ENCODE results near the gene OPTN. TPM values are rescaled to one million over a fixed set of nuclear protein-coding genes. Genes with fewer than 3 reads are reported as not detected.
"Not testable (repeated sequence)": the region's sequence is repeated elsewhere in the genome, so short reads cannot be mapped to it uniquely, and the experiment has no call there.

Gene OPTN
- total RNA-seq, 1 experiment from 2014 or later = 13.5 TPM

GRCh38 chr10:13080643-13081042, 19.3 kb upstream of the OPTN start:
- H3K36me3 ChIP-seq (ENCODE audit: insufficient read depth, low read length, poor library complexity, severe bottlenecking) = no peaks in the 10 kb centered on the region
- no peak for TF ChIP-seq EZH2 (IDR thresholded peaks at IDR 0.05; ENCODE audit: borderline replicate concordance, low read depth, low read length, poor library complexity, severe bottlenecking)
- TF ChIP-seq CTCF (conservative IDR thresholded peaks at IDR 0.05; ENCODE audit: low read depth, low read length) = no peak
- intact Hi-C loops (cut with micrococcal nuclease; ENCODE audit: unreplicated experiment) = no loop called here
- no peaks in the 10 kb centered on the region for H3K27me3 ChIP-seq (replicated peaks; ENCODE audit: insufficient read depth, low read depth, low read length, poor library complexity)
- peaks cover 33% of the 10 kb centered on the region for H3K9me3 ChIP-seq (ENCODE audit: low read depth, low read length, poor library complexity, severe bottlenecking)
- no TSS peak for BruUV-seq (replicated peaks)
- H3K27ac ChIP-seq (ENCODE audit: low read depth, low read length, poor library complexity, severe bottlenecking) = no peak overlapping the region
- POLR2A ChIA-PET (ENCODE audit: low non-redundant PET) = no interaction called here
- no peaks in the 10 kb centered on the region for H3K4me1 ChIP-seq (ENCODE audit: insufficient read depth, low read length, poor library complexity, severe bottlenecking)
- H3K4me3 ChIP-seq (ENCODE audit: low read depth, low read length, poor library complexity, severe bottlenecking) = no peak overlapping the region
- DNase-seq (ENCODE audit: low spot score) = no peak
- CTCF ChIA-PET = no interaction called here

- CTCF ChIA-PET; intact Hi-C loops (cut with micrococcal nuclease; ENCODE audit: unreplicated experiment); H3K4me1 ChIP-seq (ENCODE audit: insufficient read depth, low read length, poor library complexity, severe bottlenecking); POLR2A ChIA-PET (ENCODE audit: low non-redundant PET); H3K4me3 ChIP-seq (ENCODE audit: low read depth, low read length, poor library complexity, severe bottlenecking); H3K27me3 ChIP-seq (replicated peaks; ENCODE audit: insufficient read depth, low read depth, low read length, poor library complexity); BruUV-seq (replicated peaks); H3K36me3 ChIP-seq (ENCODE audit: insufficient read depth, low read length, poor library complexity, severe bottlenecking); DNase-seq (ENCODE audit: low spot score); H3K27ac ChIP-seq (ENCODE audit: low read depth, low read length, poor library complexity, severe bottlenecking): not testable (repeated sequence)
- H3K9me3 ChIP-seq (ENCODE audit: low read depth, low read length, poor library complexity, severe bottlenecking) = peaks cover 33% of the 10 kb centered on the region
These were observed 16.3 kb upstream of the OPTN start for GRCh38 chr10:13083700-13084099.

- CTCF ChIA-PET = no interaction called here
- intact Hi-C loops (cut with micrococcal nuclease; ENCODE audit: unreplicated experiment) = no loop called here
- peaks cover 20% of the 10 kb centered on the region for H3K9me3 ChIP-seq (ENCODE audit: low read depth, low read length, poor library complexity, severe bottlenecking)
These were observed 13.9 kb upstream of the OPTN start for GRCh38 chr10:13086056-13086455.

More at GRCh38 chr10:13086056-13086455, 13.9 kb upstream of the OPTN start:
- POLR2A ChIA-PET (ENCODE audit: low non-redundant PET) = no interaction called here
- H3K36me3 ChIP-seq (ENCODE audit: insufficient read depth, low read length, poor library complexity, severe bottlenecking) = no peaks in the 10 kb centered on the region
- H3K27me3 ChIP-seq (replicated peaks; ENCODE audit: insufficient read depth, low read depth, low read length, poor library complexity) = no peaks in the 10 kb centered on the region
- BruUV-seq (replicated peaks) = no TSS peak
- no peak overlapping the region for H3K4me3 ChIP-seq (ENCODE audit: low read depth, low read length, poor library complexity, severe bottlenecking)
- H3K27ac ChIP-seq (ENCODE audit: low read depth, low read length, poor library complexity, severe bottlenecking) = no peak overlapping the region
- peaks cover 4% of the 10 kb centered on the region for H3K4me1 ChIP-seq (ENCODE audit: insufficient read depth, low read length, poor library complexity, severe bottlenecking)
- DNase-seq (ENCODE audit: low spot score) = no peak
- no peak for TF ChIP-seq EZH2 (IDR thresholded peaks at IDR 0.05; ENCODE audit: borderline replicate concordance, low read depth, low read length, poor library complexity, severe bottlenecking)
- no peak for TF ChIP-seq CTCF (conservative IDR thresholded peaks at IDR 0.05; ENCODE audit: low read depth, low read length)

Data from A673 (cell line).